NB4 (cell line): ENCODE results near the gene GRK2.

ENCODE experiments used
- CTCF ChIP-seq: IDR thresholded peaks from one replicate; pipeline ENCODE4 v1.5.1; 2012; ENCODE audit warnings: low read depth, low read length
- MAX ChIP-seq: IDR thresholded peaks from 2 replicates; pipeline ENCODE4 v1.6.1; 2011; ENCODE audit warnings: low read depth, low read length
- POLR2A ChIP-seq: IDR thresholded peaks from 2 replicates; pipeline ENCODE4 v1.6.1; 2011; ENCODE audit warnings: mild to moderate bottlenecking; ENCODE audit not compliant: insufficient read length; ENCODE audit errors: extremely low read depth

GRCh38 chr11:67268962-67269268, 2.6 kb downstream of the GRK2 start:
- no peak for TF ChIP-seq CTCF
- 0 out of 2 replicates have a peak, but pooled peaks have one; percentile 5 for TF ChIP-seq MAX
- TF ChIP-seq POLR2A, result no peak
